Skeletal muscle tissue (tissue), 4 donors: ENCODE data around the gene MOSMO. TPM values are rescaled to one million over a fixed set of nuclear protein-coding genes. Genes with fewer than 3 reads are reported as not detected.
"Not testable (repeated sequence)": the region's sequence is repeated elsewhere in the genome, so short reads cannot be mapped to it uniquely, and the experiment has no call there.

Source experiments
- H3K27ac ChIP-seq: one replicate; pipeline ENCODE4 v1.7.0; 2013; ENCODE audit warnings: mild to moderate bottlenecking, low read depth, low read length, inconsistent platforms
- H3K27me3 ChIP-seq, 3 donors: one replicate each; pipeline ENCODE4 v1.7.0; 2013; ENCODE audit warnings: low read length in 3 of 3; ENCODE audit not compliant: control insufficient read depth in 3 of 3, insufficient read depth in 3 of 3
- H3K36me3 ChIP-seq, 3 donors: one replicate each; pipeline ENCODE4 v1.7.0; 2013; ENCODE audit warnings: low read length in 3 of 3; ENCODE audit not compliant: control insufficient read depth in 3 of 3, insufficient read depth in 3 of 3
- H3K4me1 ChIP-seq, 3 donors: one replicate each; pipeline ENCODE4 v1.7.0; 2013; ENCODE audit warnings: low read length in 3 of 3, mild to moderate bottlenecking in 3 of 3; ENCODE audit not compliant: control insufficient read depth in 3 of 3, insufficient read depth in 3 of 3
- H3K4me3 ChIP-seq, 3 donors: one replicate each; pipeline ENCODE4 v1.7.0; 2013; ENCODE audit warnings: low read length in 3 of 3
- H3K9ac ChIP-seq, 3 donors: one replicate each; pipeline ENCODE4 v1.7.0; 2013; ENCODE audit warnings: low read length in 3 of 3, mild to moderate bottlenecking in 3 of 3, moderate library complexity in 2 of 3, low read depth in 1 of 3
- H3K9me3 ChIP-seq, 3 donors: one replicate each; pipeline ENCODE4 v1.7.0; 2013; ENCODE audit warnings: low read length in 3 of 3; ENCODE audit not compliant: control insufficient read depth in 3 of 3
- total RNA-seq: library from RNA; depleted of rRNA; stranded (reverse); fragments of >200 nt; gene quantifications from one replicate; pipeline ENCODE4 v1.2.3, GENCODE V29; 2014
- donor health status: Osteomylitis.

The MOSMO gene
- total RNA-seq, 1 donor from 2014 or later: 14.1 TPM

- H3K4me1 ChIP-seq: no peaks in the 10 kb centered on the region
- H3K9ac ChIP-seq: no peak overlapping the region
- no peak overlapping the region for H3K27ac ChIP-seq
- H3K27me3 ChIP-seq: peaks cover 0 to 3% (median 0%) of the 10 kb centered on the region in 3 donors
- H3K36me3 ChIP-seq: no peaks in the 10 kb centered on the region
- H3K9me3 ChIP-seq: no peaks in the 10 kb centered on the region
- H3K4me3 ChIP-seq: no peak overlapping the region
These were observed 90.7 kb downstream of the MOSMO start for GRCh38 chr16:22098405-22099255.

- H3K9me3 ChIP-seq: no peaks in the 10 kb centered on the region
These were observed 91.5 kb downstream of the MOSMO start for GRCh38 chr16:22099256-22099975.

GRCh38 chr16:22103441-22103840 lies 95.5 kb downstream of the MOSMO start:
- no peak overlapping the region for H3K9ac ChIP-seq
- no peaks in the 10 kb centered on the region for H3K4me1 ChIP-seq
- no peaks in the 10 kb centered on the region for H3K9me3 ChIP-seq
- H3K36me3 ChIP-seq: no peaks in the 10 kb centered on the region
- no peak overlapping the region for H3K27ac ChIP-seq
- H3K4me3 ChIP-seq: no peak overlapping the region
- H3K27me3 ChIP-seq: no peaks in the 10 kb centered on the region

More at GRCh38 chr16:22099256-22099975, 91.5 kb downstream of the MOSMO start:
- Histone ChIP-seq H3K27ac (no peak overlapping the region), H3K4me1 (no peaks in the 10 kb centered on the region), H3K27me3 (peaks cover 0 to 3% (median 0%) of the 10 kb centered on the region in 3 donors), H3K4me3 (no peak overlapping the region), H3K36me3 (no peaks in the 10 kb centered on the region), H3K9ac (no peak overlapping the region)

- Histone ChIP-seq H3K36me3 (no peaks in the 10 kb centered on the region), H3K9ac (no peak overlapping the region), H3K27me3 (peaks cover 0 to 4% (median 0%) of the 10 kb centered on the region in 3 donors)
These were observed 101.5 kb downstream of the MOSMO start for GRCh38 chr16:22109258-22109898.

GRCh38 chr16:22111629-22112028 lies 103.7 kb downstream of the MOSMO start:
- H3K9me3 ChIP-seq, H3K36me3 ChIP-seq, H3K27ac ChIP-seq, H3K4me1 ChIP-seq, H3K27me3 ChIP-seq, H3K4me3 ChIP-seq, H3K9ac ChIP-seq: not testable (repeated sequence)

More at GRCh38 chr16:22109258-22109898, 101.5 kb downstream of the MOSMO start:
- Histone ChIP-seq H3K27ac (no peak overlapping the region), H3K4me3 (no peak overlapping the region), H3K4me1 (no peaks in the 10 kb centered on the region), H3K9me3 (no peaks in the 10 kb centered on the region)

- no peaks in the 10 kb centered on the region for H3K27me3 ChIP-seq
- H3K9ac ChIP-seq: no peak overlapping the region
- H3K27ac ChIP-seq: no peak overlapping the region
- no peaks in the 10 kb centered on the region for H3K4me1 ChIP-seq
- H3K4me3 ChIP-seq: no peak overlapping the region
- H3K9me3 ChIP-seq: no peaks in the 10 kb centered on the region
- no peaks in the 10 kb centered on the region for H3K36me3 ChIP-seq
These were observed 108.3 kb downstream of the MOSMO start for GRCh38 chr16:22116095-22116700.

- Histone ChIP-seq H3K27ac (no peak overlapping the region), H3K9ac (no peak overlapping the region), H3K4me3 (no peak overlapping the region), H3K27me3 (no peaks in the 10 kb centered on the region), H3K4me1 (no peaks in the 10 kb centered on the region), H3K9me3 (no peaks in the 10 kb centered on the region), H3K36me3 (no peaks in the 10 kb centered on the region)
These were observed 109.7 kb downstream of the MOSMO start for GRCh38 chr16:22117609-22118008.

GRCh38 chr16:22120440-22120839 lies 112.5 kb downstream of the MOSMO start:
- H3K4me3 ChIP-seq: no peak overlapping the region
- no peak overlapping the region for H3K9ac ChIP-seq
- H3K27ac ChIP-seq: no peak overlapping the region
- no peaks in the 10 kb centered on the region for H3K27me3 ChIP-seq
- no peaks in the 10 kb centered on the region for H3K36me3 ChIP-seq
- H3K9me3 ChIP-seq: no peaks in the 10 kb centered on the region
- H3K4me1 ChIP-seq: no peaks in the 10 kb centered on the region

- H3K27ac ChIP-seq: no peak overlapping the region
- no peaks in the 10 kb centered on the region for H3K4me1 ChIP-seq
- H3K4me3 ChIP-seq: no peak overlapping the region
- H3K36me3 ChIP-seq: no peaks in the 10 kb centered on the region
- no peak overlapping the region for H3K9ac ChIP-seq
- H3K9me3 ChIP-seq: no peaks in the 10 kb centered on the region
- no peaks in the 10 kb centered on the region for H3K27me3 ChIP-seq
These were observed 114.3 kb downstream of the MOSMO start for GRCh38 chr16:22122239-22122638.
